HepG2 (cell line): Measurements from ENCODE around the gene C1orf159. TPM values are rescaled to one million over a fixed set of nuclear protein-coding genes. Genes with fewer than 3 reads are reported as not detected.
A peak's percentile ranks its signal among the peaks of the same experiment; 100 is the strongest.

Experiments used
- AGO2 ChIP-seq: fragments of 200-400 bp; formaldehyde crosslinking; optimal IDR thresholded peaks from 2 replicates; pipeline ENCODE3; 2017; ENCODE audit warnings: mild to moderate bottlenecking, low read depth, low read length, moderate library complexity
- ARNT2 ChIP-seq: sonication (generic); formaldehyde crosslinking; IDR thresholded peaks from 2 replicates; pipeline ENCODE4 v1.8.0; 2022; ENCODE audit warnings: mild to moderate bottlenecking, low read depth, missing genetic modification reagents, moderate library complexity
- BRD4 ChIP-seq: sonication (generic); formaldehyde crosslinking; IDR thresholded peaks from 2 replicates; pipeline ENCODE4 v1.4.0; 2020; ENCODE audit warnings: missing genetic modification reagents
- DR1 ChIP-seq: sonication (generic); formaldehyde crosslinking; IDR thresholded peaks from 2 replicates; pipeline ENCODE4 v1.8.0; 2021; ENCODE audit warnings: mild to moderate bottlenecking, missing genetic modification reagents, inconsistent platforms
- EZH2 ChIP-seq: conservative IDR thresholded peaks from 2 replicates; pipeline ENCODE4 v1.6.1; 2012; ENCODE audit warnings: mild to moderate bottlenecking, low read depth, low read length, moderate library complexity
- HCFC1 ChIP-seq: fragments of 150-350 bp; IDR thresholded peaks from 2 replicates; pipeline ENCODE4 v1.6.1; 2014; ENCODE audit warnings: low read depth, low read length
- HOXA5 ChIP-seq: sonication (generic); formaldehyde crosslinking; IDR thresholded peaks from 2 replicates; pipeline ENCODE4 v1.4.0; 2020; ENCODE audit warnings: missing genetic modification reagents
- ISX ChIP-seq: sonication (generic); formaldehyde crosslinking; conservative IDR thresholded peaks from 2 replicates; pipeline ENCODE4 v1.5.0; 2020; ENCODE audit warnings: missing genetic modification reagents
- NFYB ChIP-seq: sonication (generic); formaldehyde crosslinking; IDR thresholded peaks from 2 replicates; pipeline ENCODE4 v1.4.0; 2020; ENCODE audit warnings: missing genetic modification reagents
- PHB2 ChIP-seq: fragments of 450-650 bp; IDR thresholded peaks from 2 replicates; pipeline ENCODE4 v1.6.1; 2018; ENCODE audit not compliant: partially characterized antibody
- STAT5B ChIP-seq: sonication (generic); formaldehyde crosslinking; IDR thresholded peaks from 2 replicates; pipeline ENCODE4 v1.4.0; 2020; ENCODE audit warnings: missing genetic modification reagents
- U2AF2 ChIP-seq: fragments of 200-400 bp; formaldehyde crosslinking; IDR thresholded peaks from 2 replicates; pipeline ENCODE4 v1.6.1; 2017; ENCODE audit warnings: low read depth, mild to moderate bottlenecking, low read length
- ZBTB42 ChIP-seq: sonication (generic); formaldehyde crosslinking; IDR thresholded peaks from 2 replicates; pipeline ENCODE4 v1.5.0; 2020; ENCODE audit warnings: mild to moderate bottlenecking, missing genetic modification reagents
- ZNF3 ChIP-seq: IDR thresholded peaks from 2 replicates; pipeline ENCODE4 v1.7.0; 2017; ENCODE audit warnings: inconsistent platforms
- polyA plus RNA-seq, 8 experiments: library from polyadenylated mRNA; depleted of rRNA in 3 of 8; stranded (reverse) in 7 of 8; unstranded in 1 of 8; fragments of >200 nt; fragmentation: Illumina TruSeq in 4 of 8; extraction: Trizol in 4 of 8; gene quantifications; 2 replicates each; pipeline versions ENCODE4 v1.2.1 to v1.2.3, GENCODE V29; 2011 to 2016; ENCODE audit warnings: low read depth in 4 of 8, missing spikeins in 1 of 8, mixed read lengths in 1 of 8; ENCODE audit not compliant: insufficient read depth in 1 of 8
- total RNA-seq, 5 experiments: library from RNA; depleted of rRNA; stranded (reverse); fragments of >200 nt; fragmentation: Illumina TruSeq; extraction: Trizol; gene quantifications; 2 replicates each; pipeline ENCODE4 v1.2.3, GENCODE V29; 2016; ENCODE audit warnings: low read depth in 1 of 5
- TF ChIP-seq, protein P1 (sequence below): sonication (generic); formaldehyde crosslinking; IDR thresholded peaks from 2 replicates; pipeline ENCODE4 v1.4.0; 2020; ENCODE audit warnings: missing genetic modification reagents, borderline replicate concordance
- TF ChIP-seq, protein P2 (sequence below): sonication (generic); formaldehyde crosslinking; IDR thresholded peaks from 2 replicates; pipeline ENCODE4 v1.5.1; 2020; ENCODE audit warnings: missing genetic modification reagents, mild to moderate bottlenecking, borderline replicate concordance
- TF ChIP-seq, protein P3 (sequence below): sonication (generic); formaldehyde crosslinking; IDR thresholded peaks from 2 replicates; pipeline ENCODE4 v1.4.0; 2020; ENCODE audit warnings: missing genetic modification reagents
- TF ChIP-seq, protein P4 (sequence below): sonication (generic); formaldehyde crosslinking; IDR thresholded peaks from 2 replicates; pipeline ENCODE4 v1.4.0; 2020; ENCODE audit warnings: missing genetic modification reagents
- TF ChIP-seq, protein P5 (sequence below): sonication (generic); formaldehyde crosslinking; IDR thresholded peaks from 2 replicates; pipeline ENCODE4 v1.4.0; 2020; ENCODE audit warnings: missing genetic modification reagents, borderline replicate concordance
- TF ChIP-seq, protein P6 (sequence below): sonication (generic); formaldehyde crosslinking; IDR thresholded peaks from 2 replicates; pipeline ENCODE4 v1.9.0; 2022; ENCODE audit warnings: missing genetic modification reagents, mild to moderate bottlenecking, borderline replicate concordance

C1orf159 gene
- total and polyA plus RNA-seq, 2 of the 13 experiments (the other 11 are each of a cell fraction or from before 2014, with no cell fraction given) = 3.8 to 6.7 TPM

DNA sequence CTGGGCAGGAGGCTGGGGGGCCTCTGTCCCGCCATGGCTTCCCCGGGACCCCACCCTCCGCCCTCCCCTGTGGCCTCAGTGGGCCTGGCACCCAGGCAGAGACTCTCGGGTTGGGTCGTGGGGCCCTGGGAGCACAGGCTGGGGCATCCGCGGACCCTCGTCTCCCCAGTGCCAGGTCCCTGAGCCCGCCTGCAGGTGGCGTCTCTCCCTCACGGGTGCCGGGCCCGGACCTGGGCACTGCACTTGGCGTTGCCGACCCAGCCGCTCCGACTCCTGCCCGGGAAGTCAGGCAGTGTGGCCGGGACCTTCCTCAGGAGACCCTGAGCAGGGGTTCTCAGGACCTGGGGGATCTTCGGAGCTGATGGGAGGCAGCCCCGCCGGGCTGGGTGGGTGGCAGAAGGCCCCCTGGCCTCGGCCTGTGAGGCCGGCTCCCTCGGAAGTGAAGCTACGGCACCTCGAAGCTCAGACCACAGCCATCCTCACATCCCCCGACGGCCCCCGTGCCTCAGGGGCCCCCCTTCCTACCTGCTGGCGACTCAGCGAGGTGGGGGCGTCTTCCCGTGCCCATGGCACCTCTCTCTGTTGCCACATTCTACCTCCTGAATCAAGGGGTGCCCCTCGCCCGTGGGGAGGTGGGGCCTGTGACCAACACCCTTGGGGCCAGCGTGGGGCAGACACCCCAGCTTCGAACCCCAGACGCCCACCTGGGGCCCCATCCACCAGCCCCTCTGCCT is 6.4 kb upstream of the C1orf159 start (continued):
- TF ChIP-seq, protein P1, sequence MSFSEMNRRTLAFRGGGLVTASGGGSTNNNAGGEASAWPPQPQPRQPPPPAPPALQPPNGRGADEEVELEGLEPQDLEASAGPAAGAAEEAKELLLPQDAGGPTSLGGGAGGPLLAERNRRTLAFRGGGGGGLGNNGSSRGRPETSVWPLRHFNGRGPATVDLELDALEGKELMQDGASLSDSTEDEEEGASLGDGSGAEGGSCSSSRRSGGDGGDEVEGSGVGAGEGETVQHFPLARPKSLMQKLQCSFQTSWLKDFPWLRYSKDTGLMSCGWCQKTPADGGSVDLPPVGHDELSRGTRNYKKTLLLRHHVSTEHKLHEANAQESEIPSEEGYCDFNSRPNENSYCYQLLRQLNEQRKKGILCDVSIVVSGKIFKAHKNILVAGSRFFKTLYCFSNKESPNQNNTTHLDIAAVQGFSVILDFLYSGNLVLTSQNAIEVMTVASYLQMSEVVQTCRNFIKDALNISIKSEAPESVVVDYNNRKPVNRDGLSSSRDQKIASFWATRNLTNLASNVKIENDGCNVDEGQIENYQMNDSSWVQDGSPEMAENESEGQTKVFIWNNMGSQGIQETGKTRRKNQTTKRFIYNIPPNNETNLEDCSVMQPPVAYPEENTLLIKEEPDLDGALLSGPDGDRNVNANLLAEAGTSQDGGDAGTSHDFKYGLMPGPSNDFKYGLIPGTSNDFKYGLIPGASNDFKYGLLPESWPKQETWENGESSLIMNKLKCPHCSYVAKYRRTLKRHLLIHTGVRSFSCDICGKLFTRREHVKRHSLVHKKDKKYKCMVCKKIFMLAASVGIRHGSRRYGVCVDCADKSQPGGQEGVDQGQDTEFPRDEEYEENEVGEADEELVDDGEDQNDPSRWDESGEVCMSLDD (CRISPR knock-in tag) = no peak
- TF ChIP-seq ZNF3 = no peak
- TF ChIP-seq, protein P2, sequence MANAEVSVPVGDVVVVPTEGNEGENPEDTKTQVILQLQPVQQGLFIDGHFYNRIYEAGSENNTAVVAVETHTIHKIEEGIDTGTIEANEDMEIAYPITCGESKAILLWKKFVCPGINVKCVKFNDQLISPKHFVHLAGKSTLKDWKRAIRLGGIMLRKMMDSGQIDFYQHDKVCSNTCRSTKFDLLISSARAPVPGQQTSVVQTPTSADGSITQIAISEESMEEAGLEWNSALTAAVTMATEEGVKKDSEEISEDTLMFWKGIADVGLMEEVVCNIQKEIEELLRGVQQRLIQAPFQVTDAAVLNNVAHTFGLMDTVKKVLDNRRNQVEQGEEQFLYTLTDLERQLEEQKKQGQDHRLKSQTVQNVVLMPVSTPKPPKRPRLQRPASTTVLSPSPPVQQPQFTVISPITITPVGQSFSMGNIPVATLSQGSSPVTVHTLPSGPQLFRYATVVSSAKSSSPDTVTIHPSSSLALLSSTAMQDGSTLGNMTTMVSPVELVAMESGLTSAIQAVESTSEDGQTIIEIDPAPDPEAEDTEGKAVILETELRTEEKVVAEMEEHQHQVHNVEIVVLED = no peak
- TF ChIP-seq, protein P3, sequence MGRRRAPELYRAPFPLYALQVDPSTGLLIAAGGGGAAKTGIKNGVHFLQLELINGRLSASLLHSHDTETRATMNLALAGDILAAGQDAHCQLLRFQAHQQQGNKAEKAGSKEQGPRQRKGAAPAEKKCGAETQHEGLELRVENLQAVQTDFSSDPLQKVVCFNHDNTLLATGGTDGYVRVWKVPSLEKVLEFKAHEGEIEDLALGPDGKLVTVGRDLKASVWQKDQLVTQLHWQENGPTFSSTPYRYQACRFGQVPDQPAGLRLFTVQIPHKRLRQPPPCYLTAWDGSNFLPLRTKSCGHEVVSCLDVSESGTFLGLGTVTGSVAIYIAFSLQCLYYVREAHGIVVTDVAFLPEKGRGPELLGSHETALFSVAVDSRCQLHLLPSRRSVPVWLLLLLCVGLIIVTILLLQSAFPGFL (CRISPR knock-in tag) = no peak
- TF ChIP-seq, protein P4, sequence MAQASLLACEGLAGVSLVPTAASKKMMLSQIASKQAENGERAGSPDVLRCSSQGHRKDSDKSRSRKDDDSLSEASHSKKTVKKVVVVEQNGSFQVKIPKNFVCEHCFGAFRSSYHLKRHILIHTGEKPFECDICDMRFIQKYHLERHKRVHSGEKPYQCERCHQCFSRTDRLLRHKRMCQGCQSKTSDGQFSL (CRISPR knock-in tag) = no peak
- TF ChIP-seq ARNT2 = no peak; the same call in 1 of the 2 replicates
- TF ChIP-seq STAT5B (CRISPR knock-in tag) = no peak
- no peak for TF ChIP-seq ZBTB42 (CRISPR knock-in tag)
- TF ChIP-seq, protein P5, sequence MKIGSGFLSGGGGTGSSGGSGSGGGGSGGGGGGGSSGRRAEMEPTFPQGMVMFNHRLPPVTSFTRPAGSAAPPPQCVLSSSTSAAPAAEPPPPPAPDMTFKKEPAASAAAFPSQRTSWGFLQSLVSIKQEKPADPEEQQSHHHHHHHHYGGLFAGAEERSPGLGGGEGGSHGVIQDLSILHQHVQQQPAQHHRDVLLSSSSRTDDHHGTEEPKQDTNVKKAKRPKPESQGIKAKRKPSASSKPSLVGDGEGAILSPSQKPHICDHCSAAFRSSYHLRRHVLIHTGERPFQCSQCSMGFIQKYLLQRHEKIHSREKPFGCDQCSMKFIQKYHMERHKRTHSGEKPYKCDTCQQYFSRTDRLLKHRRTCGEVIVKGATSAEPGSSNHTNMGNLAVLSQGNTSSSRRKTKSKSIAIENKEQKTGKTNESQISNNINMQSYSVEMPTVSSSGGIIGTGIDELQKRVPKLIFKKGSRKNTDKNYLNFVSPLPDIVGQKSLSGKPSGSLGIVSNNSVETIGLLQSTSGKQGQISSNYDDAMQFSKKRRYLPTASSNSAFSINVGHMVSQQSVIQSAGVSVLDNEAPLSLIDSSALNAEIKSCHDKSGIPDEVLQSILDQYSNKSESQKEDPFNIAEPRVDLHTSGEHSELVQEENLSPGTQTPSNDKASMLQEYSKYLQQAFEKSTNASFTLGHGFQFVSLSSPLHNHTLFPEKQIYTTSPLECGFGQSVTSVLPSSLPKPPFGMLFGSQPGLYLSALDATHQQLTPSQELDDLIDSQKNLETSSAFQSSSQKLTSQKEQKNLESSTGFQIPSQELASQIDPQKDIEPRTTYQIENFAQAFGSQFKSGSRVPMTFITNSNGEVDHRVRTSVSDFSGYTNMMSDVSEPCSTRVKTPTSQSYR (CRISPR knock-in tag) = no peak
- TF ChIP-seq U2AF2 = no peak
- TF ChIP-seq NFYB (CRISPR knock-in tag) = no peak
- no peak for TF ChIP-seq PHB2
- no peak for TF ChIP-seq AGO2
- no peak for TF ChIP-seq HCFC1
- no peak; the same call in 1 of the 2 replicates for TF ChIP-seq EZH2
- no peak for TF ChIP-seq ISX (CRISPR knock-in tag)
- TF ChIP-seq HOXA5 (CRISPR knock-in tag) = no peak
- TF ChIP-seq, protein P6, sequence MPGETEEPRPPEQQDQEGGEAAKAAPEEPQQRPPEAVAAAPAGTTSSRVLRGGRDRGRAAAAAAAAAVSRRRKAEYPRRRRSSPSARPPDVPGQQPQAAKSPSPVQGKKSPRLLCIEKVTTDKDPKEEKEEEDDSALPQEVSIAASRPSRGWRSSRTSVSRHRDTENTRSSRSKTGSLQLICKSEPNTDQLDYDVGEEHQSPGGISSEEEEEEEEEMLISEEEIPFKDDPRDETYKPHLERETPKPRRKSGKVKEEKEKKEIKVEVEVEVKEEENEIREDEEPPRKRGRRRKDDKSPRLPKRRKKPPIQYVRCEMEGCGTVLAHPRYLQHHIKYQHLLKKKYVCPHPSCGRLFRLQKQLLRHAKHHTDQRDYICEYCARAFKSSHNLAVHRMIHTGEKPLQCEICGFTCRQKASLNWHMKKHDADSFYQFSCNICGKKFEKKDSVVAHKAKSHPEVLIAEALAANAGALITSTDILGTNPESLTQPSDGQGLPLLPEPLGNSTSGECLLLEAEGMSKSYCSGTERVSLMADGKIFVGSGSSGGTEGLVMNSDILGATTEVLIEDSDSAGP = peak; percentile 78; the same call in 1 of the 2 replicates
- TF ChIP-seq DR1 (CRISPR knock-in tag) = no peak
- no peak for TF ChIP-seq BRD4 (CRISPR knock-in tag)
